ENCODE measurements around the gene TRDMT1. TPM values are rescaled to one million over a fixed set of nuclear protein-coding genes. Genes with fewer than 3 reads are reported as not detected.
"Not testable (repeated sequence)": the region's sequence is repeated elsewhere in the genome, so short reads cannot be mapped to it uniquely, and the experiment has no call there.

The TRDMT1 gene
- total RNA-seq, 1 experiment from 2014 or later = 3.3 TPM

- H3K9me3 ChIP-seq = peaks cover 8% of the 10 kb centered on the region
- H3K27me3 ChIP-seq = no peaks in the 10 kb centered on the region
- DNase-seq = no peak
- no peaks in the 10 kb centered on the region for H3K36me3 ChIP-seq
- no peak overlapping the region for H3K4me3 ChIP-seq
Measured at GRCh38 chr10:17138460-17139042, 62.9 kb downstream of the TRDMT1 start.

- Histone ChIP-seq H3K9me3 (no peaks in the 10 kb centered on the region), H3K4me3 (no peak overlapping the region), H3K27me3 (no peaks in the 10 kb centered on the region), H3K36me3 (no peaks in the 10 kb centered on the region)
- no peak for DNase-seq
Measured at GRCh38 chr10:17134737-17135260, 66.7 kb downstream of the TRDMT1 start.

- Histone ChIP-seq H3K36me3 (no peaks in the 10 kb centered on the region), H3K4me3 (no peak overlapping the region), H3K9me3 (no peaks in the 10 kb centered on the region), H3K27me3 (no peaks in the 10 kb centered on the region)
- DNase-seq = no peak
Measured at GRCh38 chr10:17134282-17134681, 67.2 kb downstream of the TRDMT1 start.

GRCh38 chr10:17129741-17130140 is 71.7 kb downstream of the TRDMT1 start, which contains the start of gene CUBN:
CUBN (minus strand) TSS chr10:17129811; CDS start chr10:17129765, 46 bp downstream.
- Histone ChIP-seq H3K4me3 (no peak within 1 kb of the TSS), H3K27me3 (no peaks in the 10 kb centered on the region), H3K9me3 (no peaks in the 10 kb centered on the region), H3K36me3 (no peaks in the 10 kb centered on the region)
- no peak for DNase-seq

- H3K9me3 ChIP-seq = no peaks in the 10 kb centered on the region
- DNase-seq = no peak
Measured at GRCh38 chr10:17128261-17128660, 73.2 kb downstream of the TRDMT1 start.

GRCh38 chr10:17126327-17126726 is 75.1 kb downstream of the TRDMT1 start:
- H3K27me3 ChIP-seq = no peaks in the 10 kb centered on the region
- H3K4me3 ChIP-seq = no peak overlapping the region
- no peaks in the 10 kb centered on the region for H3K9me3 ChIP-seq
- DNase-seq = no peak
- H3K36me3 ChIP-seq = no peaks in the 10 kb centered on the region

More at GRCh38 chr10:17128261-17128660, 73.2 kb downstream of the TRDMT1 start:
- Histone ChIP-seq H3K27me3 (no peaks in the 10 kb centered on the region), H3K4me3 (no peak overlapping the region), H3K36me3 (no peaks in the 10 kb centered on the region)

- no peaks in the 10 kb centered on the region for H3K36me3 ChIP-seq
- H3K4me3 ChIP-seq = no peak overlapping the region
- no peaks in the 10 kb centered on the region for H3K27me3 ChIP-seq
- H3K9me3 ChIP-seq = no peaks in the 10 kb centered on the region
- no peak for DNase-seq
Measured at GRCh38 chr10:17125206-17125893, 76.1 kb downstream of the TRDMT1 start.

- no peak for DNase-seq
- H3K9me3 ChIP-seq = no peaks in the 10 kb centered on the region
- H3K27me3 ChIP-seq = no peaks in the 10 kb centered on the region
- H3K4me3 ChIP-seq = no peak overlapping the region
- H3K36me3 ChIP-seq = no peaks in the 10 kb centered on the region
Measured at GRCh38 chr10:17123961-17124360, 77.5 kb downstream of the TRDMT1 start.

GRCh38 chr10:17122726-17123661 is 78.5 kb downstream of the TRDMT1 start:
- Histone ChIP-seq H3K4me3 (no peak overlapping the region), H3K9me3 (no peaks in the 10 kb centered on the region), H3K27me3 (no peaks in the 10 kb centered on the region), H3K36me3 (no peaks in the 10 kb centered on the region)
- DNase-seq = no peak

- Histone ChIP-seq H3K9me3 (no peaks in the 10 kb centered on the region), H3K36me3 (no peaks in the 10 kb centered on the region), H3K4me3 (no peak overlapping the region), H3K27me3 (no peaks in the 10 kb centered on the region)
- no peak for DNase-seq
Measured at GRCh38 chr10:17122052-17122451, 79.4 kb downstream of the TRDMT1 start.

- Histone ChIP-seq H3K36me3 (no peaks in the 10 kb centered on the region), H3K4me3 (no peak overlapping the region), H3K27me3 (no peaks in the 10 kb centered on the region), H3K9me3 (no peaks in the 10 kb centered on the region)
- no peak for DNase-seq
Measured at GRCh38 chr10:17120694-17121093, 80.8 kb downstream of the TRDMT1 start.

- no peak overlapping the region for H3K4me3 ChIP-seq
- DNase-seq = no peak
- H3K9me3 ChIP-seq = no peaks in the 10 kb centered on the region
- H3K27me3 ChIP-seq = no peaks in the 10 kb centered on the region
- H3K36me3 ChIP-seq = no peaks in the 10 kb centered on the region
Measured at GRCh38 chr10:17119845-17120244, 81.6 kb downstream of the TRDMT1 start.

GRCh38 chr10:17116193-17116592 is 85.3 kb downstream of the TRDMT1 start:
- no peaks in the 10 kb centered on the region for H3K27me3 ChIP-seq
- no peaks in the 10 kb centered on the region for H3K9me3 ChIP-seq
- no peak for DNase-seq
- no peak overlapping the region for H3K4me3 ChIP-seq
- no peaks in the 10 kb centered on the region for H3K36me3 ChIP-seq

- Histone ChIP-seq H3K27me3 (no peaks in the 10 kb centered on the region), H3K9me3 (no peaks in the 10 kb centered on the region), H3K36me3 (no peaks in the 10 kb centered on the region), H3K4me3 (no peak overlapping the region)
- DNase-seq = no peak
Measured at GRCh38 chr10:17115683-17116082, 85.8 kb downstream of the TRDMT1 start.

GRCh38 chr10:17114878-17115444 is 86.5 kb downstream of the TRDMT1 start:
- H3K9me3 ChIP-seq, H3K36me3 ChIP-seq, H3K4me3 ChIP-seq, DNase-seq, H3K27me3 ChIP-seq: not testable (repeated sequence)

- Histone ChIP-seq H3K27me3 (no peaks in the 10 kb centered on the region), H3K4me3 (no peak overlapping the region), H3K36me3 (no peaks in the 10 kb centered on the region), H3K9me3 (no peaks in the 10 kb centered on the region)
- no peak for DNase-seq
Measured at GRCh38 chr10:17113889-17114540, 87.5 kb downstream of the TRDMT1 start.

All from MG63 (cell line).